HCT116 (cell line): ENCODE measurements around the gene OPN3. TPM values are rescaled to one million over a fixed set of nuclear protein-coding genes. Genes with fewer than 3 reads are reported as not detected.

Experiments used
- ATAC-seq: fragments of 200-7000 bp; cut with Tn5 transposase; 2 replicates; pipeline ENCODE4 v1.9.1; 2020; ENCODE audit warnings: mild to moderate bottlenecking, moderate library complexity
- BruUV-seq: library from RNA; stranded (reverse); fragments of 400-500 nt; replicated peaks from 2 replicates; lab custom pipeline; 2021; lab: Mats Ljungman, UMichigan
- CTCF ChIA-PET: fragments of 300-600 bp; sonication (Branson Sonifier 250); formaldehyde crosslinking; loops from one replicate; lab custom pipeline; 2021; ENCODE audit warnings: antibody characterized with exemption; lab: Charles Lee
- POLR2A ChIA-PET: fragments of 300-600, 350-600 bp; sonication (Branson Sonifier 250); formaldehyde crosslinking; loops from one replicate; lab custom pipeline; 2021; ENCODE audit warnings: antibody characterized with exemption; lab: Charles Lee
- RAD21 ChIA-PET, 2 experiments: fragments of 300-600 bp; sonication (Branson Sonifier 250); formaldehyde crosslinking; loops; one replicate each; lab custom pipeline; 2023; ENCODE audit warnings: low total read pairs in 2 of 2; ENCODE audit not compliant: uncharacterized antibody in 2 of 2, unreplicated experiment in 2 of 2, low non-redundant PET in 1 of 2; lab: Charles Lee
- DNase-seq: peaks from one replicate; pipeline ENCODE4 v3.0.0-alpha.2; 2010; ENCODE audit warnings: low read depth, low spot score
- H2AFZ ChIP-seq: fragments of 200-600 bp; shearing (Covaris generic), sonication (generic); 2 replicates; pipeline ENCODE4 v1.6.1; 2017; ENCODE audit warnings: low read depth, mixed run types, mixed read lengths, antibody characterized with exemption, low read length; ENCODE audit not compliant: poor library complexity, severe bottlenecking
- H3K27ac ChIP-seq: 2 replicates; pipeline ENCODE4 v1.5.1; 2012; ENCODE audit warnings: low read depth, low read length
- H3K27me3 ChIP-seq: fragments of 200-600 bp; sonication (generic); 2 replicates; pipeline ENCODE4 v1.6.1; 2016; ENCODE audit warnings: mixed run types, low read length, mixed read lengths; ENCODE audit not compliant: insufficient read depth
- H3K36me3 ChIP-seq, 2 experiments: fragments of 200-500 bp in 1 of 2; fragments of 200-600 bp in 1 of 2; sonication (Bioruptor generic) in 1 of 2; sonication (generic) in 1 of 2; 2 replicates each; pipeline versions ENCODE4 v1.5.1 to v1.6.1; 2014 to 2016; ENCODE audit warnings: low read length in 2 of 2, inconsistent platforms in 1 of 2, mixed read lengths in 1 of 2, mixed run types in 1 of 2; ENCODE audit not compliant: insufficient read depth in 2 of 2, control insufficient read depth in 1 of 2
- H3K4me1 ChIP-seq, 2 experiments: fragments of 200-600 bp in 1 of 2; sonication (generic) in 1 of 2; 2 replicates each; pipeline versions ENCODE4 v1.5.1 to v1.6.1; 2012 to 2017; ENCODE audit warnings: low read length in 2 of 2, inconsistent platforms in 1 of 2, mild to moderate bottlenecking in 1 of 2, mixed read lengths in 1 of 2, mixed run types in 1 of 2, moderate library complexity in 1 of 2; ENCODE audit not compliant: insufficient read depth in 2 of 2, control insufficient read depth in 1 of 2
- H3K4me2 ChIP-seq: fragments of 200-600 bp; sonication (generic); 2 replicates; pipeline ENCODE4 v1.6.1; 2017; ENCODE audit warnings: mixed run types, low read length, mixed read lengths
- H3K4me3 ChIP-seq, 2 experiments: fragments of 200-600 bp in 1 of 2; sonication (generic) in 1 of 2; replicated peaks in 1 of 2; 2 replicates each; pipeline ENCODE4 v1.5.1; 2011 to 2016; ENCODE audit warnings: low read length in 2 of 2, control low read depth in 1 of 2, low read depth in 1 of 2, mild to moderate bottlenecking in 1 of 2, mixed read lengths in 1 of 2, mixed run types in 1 of 2
- H3K79me2 ChIP-seq: fragments of 200-600 bp; sonication (generic); 2 replicates; pipeline ENCODE4 v1.6.1; 2017; ENCODE audit warnings: mild to moderate bottlenecking, mixed run types, low read length, moderate library complexity, mixed read lengths; ENCODE audit not compliant: insufficient read depth
- H3K9ac ChIP-seq: fragments of 200-600 bp; sonication (generic); 2 replicates; pipeline ENCODE4 v1.6.1; 2016; ENCODE audit warnings: low read length, mixed read lengths
- H3K9me2 ChIP-seq: fragments of 200-600 bp; sonication (generic), shearing (Covaris generic); 2 replicates; pipeline ENCODE4 v1.6.1; 2017; ENCODE audit warnings: mixed run types, mild to moderate bottlenecking, moderate library complexity; ENCODE audit not compliant: insufficient read depth
- H3K9me3 ChIP-seq, 2 experiments: fragments of 200-500 bp in 1 of 2; fragments of 200-600 bp in 1 of 2; sonication (Bioruptor generic) in 1 of 2; sonication (generic) in 1 of 2; 2 replicates each; pipeline ENCODE4 v1.6.1; 2014 to 2017; ENCODE audit warnings: low read length in 2 of 2, mixed read lengths in 2 of 2, inconsistent platforms in 1 of 2, low read depth in 1 of 2, mild to moderate bottlenecking in 1 of 2, mixed run types in 1 of 2, moderate library complexity in 1 of 2; ENCODE audit not compliant: control insufficient read depth in 1 of 2, insufficient read depth in 1 of 2
- H4K20me1 ChIP-seq: fragments of 200-600 bp; sonication (generic), shearing (Covaris generic); 2 replicates; pipeline ENCODE4 v1.6.1; 2017; ENCODE audit warnings: mixed run types, mild to moderate bottlenecking, moderate library complexity; ENCODE audit not compliant: insufficient read depth
- CTCF ChIP-seq, 3 experiments: fragments of 200-600 bp in 1 of 3; sonication (generic) in 1 of 3; IDR thresholded peaks in 2 of 3; conservative IDR thresholded peaks in 1 of 3; 2 replicates each; pipeline ENCODE4 v1.5.1; 2012 to 2017; ENCODE audit warnings: low read depth in 2 of 3, low read length in 2 of 3, antibody characterized with exemption in 1 of 3, borderline replicate concordance in 1 of 3, control low read depth in 1 of 3, mild to moderate bottlenecking in 1 of 3, mixed read lengths in 1 of 3, mixed run types in 1 of 3, moderate library complexity in 1 of 3; ENCODE audit not compliant: insufficient read depth in 1 of 3
- FOSL1 ChIP-seq: IDR thresholded peaks from 2 replicates; pipeline ENCODE4 v1.6.1; 2012; ENCODE audit warnings: low read depth
- SRF ChIP-seq: IDR thresholded peaks from 2 replicates; pipeline ENCODE4 v1.6.1; 2012; ENCODE audit warnings: low read depth
- intact Hi-C: fragments of 100-400 bp; cut with micrococcal nuclease; formaldehyde crosslinking; loops from 2 replicates; pipeline ENCODE4 v1.10.0; 2022
- total RNA-seq: library from RNA; stranded (reverse); gene quantifications from one replicate; pipeline ENCODE4 v1.2.1, GENCODE V29; 2021; ENCODE audit not compliant: unreplicated experiment

OPN3 gene
- total RNA-seq, 1 experiment from 2014 or later, result 6.1 TPM

GRCh38 chr1:241641773-241642592 lies 1.8 kb upstream of the OPN3 start:
- Histone ChIP-seq H2AFZ (peak overlapping the region; percentile 89), H3K27me3 (no peaks in the 10 kb centered on the region), H3K27ac (no peak overlapping the region; the same call in 1 of the 2 replicates), H3K36me3 (no peaks in the 10 kb centered on the region), H3K4me3 (no peak overlapping the region), H3K4me1 (peaks cover 5 to 29% of the 10 kb centered on the region in 2 experiments; a peak in 3 of 4 replicates), H4K20me1 (no peaks in the 10 kb centered on the region), H3K4me2 (peak overlapping the region; percentile 52), H3K79me2 (peaks cover 21% of the 10 kb centered on the region; the same call in 1 of the 2 replicates), H3K9me2 (no peaks in the 10 kb centered on the region), H3K9ac (no peak overlapping the region), H3K9me3 (no peaks in the 10 kb centered on the region)
- POLR2A ChIA-PET, result no interaction called here
- CTCF ChIA-PET, result no interaction called here
- no TSS peak for BruUV-seq
- intact Hi-C loops, result no loop called here
- RAD21 ChIA-PET, result no interaction called here
- TF ChIP-seq SRF, result peak; percentile 72
- no peak for TF ChIP-seq CTCF (IDR thresholded peaks at IDR 0.05 in 2 of 3, conservative IDR thresholded peaks at IDR 0.05 in 1 of 3; ENCODE audit: borderline replicate concordance in 1 of 3, insufficient read depth in 1 of 3, low read depth in 2 of 3, low read length in 2 of 3)
- peak; percentile 45; the same call in 1 of the 2 replicates for TF ChIP-seq FOSL1
- DNase-seq (no peak), ATAC-seq (no peak)
